H9 (cell line): ENCODE data around the gene PCNX4. TPM values are rescaled to one million over a fixed set of nuclear protein-coding genes. Genes with fewer than 3 reads are reported as not detected.

Experiments used
- DNase-seq: peaks from one replicate; pipeline ENCODE4 v3.0.0-alpha.2; 2017
- H2AFZ ChIP-seq: one replicate; pipeline ENCODE4 v1.6.1; 2013; ENCODE audit warnings: mild to moderate bottlenecking, low read length, control low read depth, moderate library complexity
- H2AK5ac ChIP-seq: 2 replicates; pipeline ENCODE4 v1.6.1; 2013; ENCODE audit warnings: low read length, control low read depth, mixed read lengths; ENCODE audit not compliant: insufficient read length
- H2BK120ac ChIP-seq: one replicate; pipeline ENCODE4 v1.6.1; 2013; ENCODE audit warnings: low read depth, mild to moderate bottlenecking, low read length, control low read depth, inconsistent platforms; ENCODE audit not compliant: poor library complexity, severe bottlenecking
- H2BK12ac ChIP-seq: 2 replicates; pipeline ENCODE4 v1.6.1; 2013; ENCODE audit warnings: low read length, control low read depth, mixed read lengths, low read depth; ENCODE audit not compliant: insufficient read length
- H2BK15ac ChIP-seq: 2 replicates; pipeline ENCODE4 v1.6.1; 2013; ENCODE audit warnings: low read depth, low read length, control low read depth
- H2BK20ac ChIP-seq: one replicate; pipeline ENCODE4 v1.6.1; 2013; ENCODE audit warnings: low read depth, mild to moderate bottlenecking, low read length, control low read depth, inconsistent platforms; ENCODE audit not compliant: poor library complexity, severe bottlenecking
- H2BK5ac ChIP-seq: 2 replicates; pipeline ENCODE4 v1.6.1; 2013; ENCODE audit warnings: low read length, control low read depth, mixed read lengths; ENCODE audit not compliant: insufficient read length
- H3K14ac ChIP-seq: 2 replicates; pipeline ENCODE4 v1.6.1; 2013; ENCODE audit warnings: low read length, control low read depth; ENCODE audit not compliant: insufficient read depth
- H3K18ac ChIP-seq: 2 replicates; pipeline ENCODE4 v1.6.1; 2013; ENCODE audit warnings: low read depth, mild to moderate bottlenecking, mixed read lengths, low read length, control low read depth; ENCODE audit not compliant: insufficient read length
- H3K23ac ChIP-seq: 2 replicates; pipeline ENCODE4 v1.6.1; 2013; ENCODE audit warnings: low read length, control low read depth, mixed read lengths, low read depth; ENCODE audit not compliant: insufficient read length
- H3K23me2 ChIP-seq: 2 replicates; pipeline ENCODE4 v1.6.1; 2013; ENCODE audit warnings: low read depth, mild to moderate bottlenecking, mixed read lengths, low read length, control low read depth; ENCODE audit not compliant: insufficient read length, poor library complexity, severe bottlenecking
- H3K27ac ChIP-seq: 2 replicates; pipeline ENCODE4 v1.5.1; 2013; ENCODE audit warnings: low read length, control low read depth, mixed read lengths, low read depth; ENCODE audit not compliant: insufficient read length
- H3K27me3 ChIP-seq: 2 replicates; pipeline ENCODE4 v1.6.1; 2013; ENCODE audit warnings: low read length, control low read depth, inconsistent platforms; ENCODE audit not compliant: insufficient read depth
- H3K4ac ChIP-seq: 2 replicates; pipeline ENCODE4 v1.6.1; 2013; ENCODE audit warnings: low read depth, mild to moderate bottlenecking, control low read depth, inconsistent platforms, low read length, moderate library complexity
- H3K4me1 ChIP-seq: 2 replicates; pipeline ENCODE4 v1.6.1; 2013; ENCODE audit warnings: low read length, control low read depth, inconsistent platforms; ENCODE audit not compliant: insufficient read depth
- H3K4me2 ChIP-seq: 2 replicates; pipeline ENCODE4 v1.6.1; 2013; ENCODE audit warnings: low read length, control low read depth, mixed read lengths; ENCODE audit not compliant: insufficient read length, insufficient read depth
- H3K56ac ChIP-seq: 2 replicates; pipeline ENCODE4 v1.6.1; 2013; ENCODE audit warnings: low read depth, mild to moderate bottlenecking, mixed read lengths, low read length, control low read depth; ENCODE audit not compliant: insufficient read length
- H3K79me1 ChIP-seq: 2 replicates; pipeline ENCODE4 v1.6.1; 2013; ENCODE audit warnings: low read depth, mild to moderate bottlenecking, moderate library complexity, low read length, control low read depth, inconsistent platforms; ENCODE audit not compliant: insufficient read depth, poor library complexity, severe bottlenecking
- H3K79me2 ChIP-seq: 2 replicates; pipeline ENCODE4 v1.6.1; 2013; ENCODE audit warnings: low read length, control low read depth, inconsistent platforms; ENCODE audit not compliant: insufficient read depth
- H3K9ac ChIP-seq: 2 replicates; pipeline ENCODE4 v1.6.1; 2013; ENCODE audit warnings: low read length, control low read depth, mixed read lengths; ENCODE audit not compliant: insufficient read length; ENCODE audit errors: extremely low read depth
- H3K9me3 ChIP-seq: one replicate; pipeline ENCODE4 v1.6.1; 2013; ENCODE audit warnings: low read depth, low read length, inconsistent platforms; ENCODE audit not compliant: control insufficient read depth
- H3T11ph ChIP-seq: one replicate; pipeline ENCODE4 v1.6.1; 2013; ENCODE audit warnings: mild to moderate bottlenecking, low read length, control low read depth, inconsistent platforms
- H4K20me1 ChIP-seq: one replicate; pipeline ENCODE4 v1.6.1; 2013; ENCODE audit not compliant: control insufficient read depth, insufficient read length, insufficient read depth
- H4K5ac ChIP-seq: 2 replicates; pipeline ENCODE4 v1.6.1; 2013; ENCODE audit warnings: low read depth, mild to moderate bottlenecking, mixed read lengths, low read length, control low read depth; ENCODE audit not compliant: insufficient read length
- H4K8ac ChIP-seq: replicated peaks from 2 replicates; pipeline ENCODE4 v1.6.1; 2013; ENCODE audit warnings: low read length, control low read depth, mixed read lengths, low read depth; ENCODE audit not compliant: insufficient read length
- H4K91ac ChIP-seq: 2 replicates; pipeline ENCODE4 v1.6.1; 2013; ENCODE audit warnings: low read depth, mild to moderate bottlenecking, moderate library complexity, mixed read lengths, low read length, control low read depth; ENCODE audit not compliant: insufficient read length
- H3K27ac Mint-ChIP-seq, 3 experiments: 2 replicates in 2 of 3; 3 replicates in 1 of 3; pipeline ENCODE4 v1.8.0; 2020 to 2021; ENCODE audit warnings: mixed read lengths in 3 of 3, mild to moderate bottlenecking in 1 of 3, moderate library complexity in 1 of 3
- H3K27me3 Mint-ChIP-seq: 2 replicates; pipeline ENCODE4 v1.8.0; 2021; ENCODE audit warnings: low read depth, mild to moderate bottlenecking, moderate library complexity, mixed read lengths
- H3K36me3 Mint-ChIP-seq, 3 experiments: 2 replicates in 2 of 3; 3 replicates in 1 of 3; pipeline ENCODE4 v1.8.0; 2020 to 2021; ENCODE audit warnings: low read depth in 3 of 3, mixed read lengths in 3 of 3; ENCODE audit not compliant: insufficient read depth in 1 of 3
- H3K4me1 Mint-ChIP-seq, 2 experiments: 2 replicates each; pipeline ENCODE4 v1.8.0; 2020; ENCODE audit warnings: mixed read lengths in 2 of 2
- H3K4me3 Mint-ChIP-seq, 2 experiments: 2 replicates in 1 of 2; 3 replicates in 1 of 2; pipeline ENCODE4 v1.8.0; 2020 to 2021; ENCODE audit warnings: mild to moderate bottlenecking in 2 of 2, mixed read lengths in 2 of 2, moderate library complexity in 1 of 2
- H3K9me3 Mint-ChIP-seq, 2 experiments: 2 replicates in 1 of 2; 3 replicates in 1 of 2; pipeline ENCODE4 v1.8.0; 2020; ENCODE audit warnings: mild to moderate bottlenecking in 2 of 2, mixed read lengths in 2 of 2, moderate library complexity in 1 of 2
- total RNA-seq: library from RNA; stranded (reverse); gene quantifications from 2 replicates; pipeline ENCODE4 v1.2.1, GENCODE V29; 2021
- TF ChIP-seq, protein P1 (sequence below): fragments of 200-600 bp; sonication (generic); conservative IDR thresholded peaks from 3 replicates; pipeline ENCODE4 v1.8.0; 2021; ENCODE audit warnings: antibody characterized with exemption, mild to moderate bottlenecking

Gene PCNX4
- total RNA-seq, 1 experiment from 2014 or later, result 40.0 TPM

DNA sequence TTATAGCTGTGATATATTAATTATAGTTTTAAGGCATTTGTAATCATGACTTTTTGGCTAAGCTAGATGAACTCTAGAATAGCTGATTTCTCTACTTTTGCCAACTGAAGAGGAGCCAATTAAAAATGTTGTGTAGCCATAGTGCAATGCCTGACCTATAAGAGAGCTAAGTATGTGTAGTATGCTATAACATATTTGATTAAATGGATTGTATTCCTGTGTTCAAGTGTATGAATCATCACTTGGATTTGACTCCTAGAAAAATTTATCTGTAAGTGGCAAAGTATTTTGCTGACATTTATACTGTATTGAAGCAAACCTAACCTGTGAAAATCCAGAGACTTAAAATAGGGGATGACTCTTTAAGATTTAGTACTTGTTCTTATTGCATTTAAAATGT is 34.2 kb downstream of the PCNX4 start:
- Mint-ChIP-seq H3K27me3 (no peaks in the 10 kb centered on the region), H3K4me3 (no peak overlapping the region), H3K9me3 (no peaks in the 10 kb centered on the region), H3K27ac (no peak overlapping the region), H3K4me1 (no peaks in the 10 kb centered on the region), H3K36me3 (peaks cover 20 to 63% (median 59%) of the 10 kb centered on the region in 3 experiments; a peak in 6 of 7 replicates)
- no peak overlapping the region for H2BK120ac ChIP-seq
- no peak overlapping the region for H3K56ac ChIP-seq
- no peak overlapping the region for H3K4me2 ChIP-seq
- no peak overlapping the region for H2BK12ac ChIP-seq
- TF ChIP-seq, protein P1, sequence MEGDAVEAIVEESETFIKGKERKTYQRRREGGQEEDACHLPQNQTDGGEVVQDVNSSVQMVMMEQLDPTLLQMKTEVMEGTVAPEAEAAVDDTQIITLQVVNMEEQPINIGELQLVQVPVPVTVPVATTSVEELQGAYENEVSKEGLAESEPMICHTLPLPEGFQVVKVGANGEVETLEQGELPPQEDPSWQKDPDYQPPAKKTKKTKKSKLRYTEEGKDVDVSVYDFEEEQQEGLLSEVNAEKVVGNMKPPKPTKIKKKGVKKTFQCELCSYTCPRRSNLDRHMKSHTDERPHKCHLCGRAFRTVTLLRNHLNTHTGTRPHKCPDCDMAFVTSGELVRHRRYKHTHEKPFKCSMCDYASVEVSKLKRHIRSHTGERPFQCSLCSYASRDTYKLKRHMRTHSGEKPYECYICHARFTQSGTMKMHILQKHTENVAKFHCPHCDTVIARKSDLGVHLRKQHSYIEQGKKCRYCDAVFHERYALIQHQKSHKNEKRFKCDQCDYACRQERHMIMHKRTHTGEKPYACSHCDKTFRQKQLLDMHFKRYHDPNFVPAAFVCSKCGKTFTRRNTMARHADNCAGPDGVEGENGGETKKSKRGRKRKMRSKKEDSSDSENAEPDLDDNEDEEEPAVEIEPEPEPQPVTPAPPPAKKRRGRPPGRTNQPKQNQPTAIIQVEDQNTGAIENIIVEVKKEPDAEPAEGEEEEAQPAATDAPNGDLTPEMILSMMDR, result no peak
- no peak overlapping the region for H3K23ac ChIP-seq
- no peak overlapping the region for H2AK5ac ChIP-seq
- no peaks in the 10 kb centered on the region for H3K79me2 ChIP-seq
- no peak overlapping the region for H2BK5ac ChIP-seq
- H3K18ac ChIP-seq, result no peak overlapping the region
- no peak overlapping the region for H2AFZ ChIP-seq
- H3K27ac ChIP-seq, result no peak overlapping the region
- no peak overlapping the region for H3T11ph ChIP-seq
- DNase-seq, result no peak
- no peaks in the 10 kb centered on the region for H4K20me1 ChIP-seq
- no peak overlapping the region for H4K5ac ChIP-seq
- no peak overlapping the region for H2BK15ac ChIP-seq
- H3K14ac ChIP-seq, result no peak overlapping the region
- H2BK20ac ChIP-seq, result no peak overlapping the region
- H3K79me1 ChIP-seq, result no peaks in the 10 kb centered on the region
- H3K9me3 ChIP-seq, result no peaks in the 10 kb centered on the region
- H4K8ac ChIP-seq, result no peak overlapping the region
- H4K91ac ChIP-seq, result no peak overlapping the region
- no peak overlapping the region for H3K4ac ChIP-seq
- no peaks in the 10 kb centered on the region for H3K23me2 ChIP-seq
- no peaks in the 10 kb centered on the region for H3K27me3 ChIP-seq
- no peak overlapping the region for H3K9ac ChIP-seq
- H3K4me1 ChIP-seq, result no peaks in the 10 kb centered on the region
